ENCODE data around the gene CXXC1.

- no peak for TF ChIP-seq EZH2 (IDR thresholded peaks at IDR 0.05; ENCODE audit: insufficient read depth, poor library complexity, severe bottlenecking)
- no peak for TF ChIP-seq EZH2phosphoT487 (IDR thresholded peaks at IDR 0.05; ENCODE audit: insufficient read depth, low read depth)
Observed at GRCh38 chr18:50310080-50310479, 22.6 kb upstream of the CXXC1 start.

All from GM23248 (cell line).